H1 (cell line): ENCODE data around the gene TRIM27. TPM values are rescaled to one million over a fixed set of nuclear protein-coding genes. Genes with fewer than 3 reads are reported as not detected.
A peak's percentile ranks its signal among the peaks of the same experiment; 100 is the strongest.

Source experiments
- CTCF ChIA-PET: fragments of 300-600 bp; sonication (Branson Sonifier 250); formaldehyde crosslinking; loops from one replicate; lab custom pipeline; 2021; ENCODE audit not compliant: partially characterized antibody; lab: Charles Lee
- POLR2A ChIA-PET: fragments of 300-600 bp; sonication (Branson Sonifier 250); formaldehyde crosslinking; loops from one replicate; lab custom pipeline; 2021; ENCODE audit warnings: inconsistent platforms; ENCODE audit not compliant: partially characterized antibody; lab: Charles Lee
- DNase-seq, 2 experiments: peaks; one replicate each; pipeline versions ENCODE4 v3.0.0 to v3.0.0-alpha.2; 2010 to 2022; ENCODE audit warnings: low spot score in 2 of 2, low read depth in 1 of 2, mixed read lengths in 1 of 2
- FAIRE-seq: peaks from 2 replicates; lab custom pipeline; 2011; peaks lifted over from hg19 to GRCh38; lab: Jason Lieb, UNC
- H2AFZ ChIP-seq: 2 replicates; pipeline ENCODE4 v1.8.1; 2012; ENCODE audit warnings: low read length, inconsistent platforms
- H2AK5ac ChIP-seq: 2 replicates; pipeline ENCODE4 v1.6.1; 2013; ENCODE audit warnings: low read depth, low read length
- H2BK120ac ChIP-seq: replicated peaks from 2 replicates; pipeline ENCODE3; 2013; ENCODE audit warnings: low read depth, low read length, inconsistent platforms
- H2BK12ac ChIP-seq: 2 replicates; pipeline ENCODE4 v1.6.1; 2013; ENCODE audit warnings: low read depth, low read length
- H2BK15ac ChIP-seq: 2 replicates; pipeline ENCODE4 v1.6.1; 2013; ENCODE audit warnings: low read length
- H2BK20ac ChIP-seq: 2 replicates; pipeline ENCODE4 v1.6.1; 2013; ENCODE audit warnings: low read length
- H2BK5ac ChIP-seq: 2 replicates; pipeline ENCODE4 v1.6.1; 2013; ENCODE audit warnings: low read depth, low read length
- H3K14ac ChIP-seq: 2 replicates; pipeline ENCODE4 v1.6.1; 2013; ENCODE audit warnings: inconsistent platforms; ENCODE audit not compliant: insufficient read length
- H3K18ac ChIP-seq: 2 replicates; pipeline ENCODE4 v1.6.1; 2013; ENCODE audit warnings: low read length; ENCODE audit errors: extremely low read depth
- H3K23ac ChIP-seq: 2 replicates; pipeline ENCODE4 v1.6.1; 2013; ENCODE audit warnings: inconsistent platforms; ENCODE audit not compliant: insufficient read length
- H3K23me2 ChIP-seq: 2 replicates; pipeline ENCODE4 v1.6.1; 2013; ENCODE audit warnings: low read depth, low read length
- H3K27ac ChIP-seq: 2 replicates; pipeline ENCODE4 v1.6.1; 2011; ENCODE audit warnings: low read depth, low read length, inconsistent platforms
- H3K27me3 ChIP-seq, 4 experiments: replicated peaks in 1 of 4; 1 replicate in 1 of 4; 2 replicates in 3 of 4; pipeline versions ENCODE4 v1.6.1 to v1.8.1; 2011 to 2013; ENCODE audit warnings: low read length in 3 of 4, mild to moderate bottlenecking in 3 of 4, inconsistent platforms in 2 of 4, mixed read lengths in 2 of 4, moderate library complexity in 1 of 4; ENCODE audit not compliant: control insufficient read depth in 3 of 4, insufficient read depth in 3 of 4; ENCODE audit errors: extremely low read depth in 1 of 4
- H3K36me3 ChIP-seq, 4 experiments: 2 replicates each; pipeline versions ENCODE4 v1.6.1 to v1.8.1; 2011 to 2013; ENCODE audit warnings: mild to moderate bottlenecking in 4 of 4, low read length in 3 of 4, moderate library complexity in 2 of 4, control low read depth in 1 of 4, inconsistent platforms in 1 of 4; ENCODE audit not compliant: insufficient read depth in 4 of 4, control insufficient read depth in 2 of 4
- H3K4ac ChIP-seq: replicated peaks from 2 replicates; pipeline ENCODE3; 2013; ENCODE audit warnings: low read length, low read depth, mixed read lengths, inconsistent platforms; ENCODE audit not compliant: insufficient read length
- H3K4me1 ChIP-seq, 4 experiments: replicated peaks in 1 of 4; 1 replicate in 1 of 4; 2 replicates in 3 of 4; pipeline versions ENCODE4 v1.6.1 to v1.8.1; 2011 to 2013; ENCODE audit warnings: low read length in 3 of 4, inconsistent platforms in 2 of 4, mixed read lengths in 1 of 4; ENCODE audit not compliant: insufficient read depth in 4 of 4, control insufficient read depth in 3 of 4
- H3K4me2 ChIP-seq, 2 experiments: 2 replicates each; pipeline versions ENCODE4 v1.6.1 to v1.8.1; 2011 to 2013; ENCODE audit warnings: low read depth in 2 of 2, low read length in 2 of 2, control low read depth in 1 of 2, inconsistent platforms in 1 of 2, mild to moderate bottlenecking in 1 of 2; ENCODE audit not compliant: insufficient read depth in 1 of 2
- H3K4me3 ChIP-seq, 4 experiments: fragments of 200-600, 300-600 bp in 1 of 4; sonication (generic), shearing (Covaris generic), sonication (Bioruptor Twin) in 1 of 4; 2 replicates each; pipeline versions ENCODE4 v1.5.1 to v1.8.1; 2011 to 2016; ENCODE audit warnings: low read length in 4 of 4, low read depth in 3 of 4, control low read depth in 2 of 4, inconsistent platforms in 2 of 4, mild to moderate bottlenecking in 2 of 4, mixed read lengths in 1 of 4, moderate library complexity in 1 of 4; ENCODE audit not compliant: insufficient read depth in 2 of 4; ENCODE audit errors: extremely low read depth in 1 of 4
- H3K56ac ChIP-seq: replicated peaks from 2 replicates; pipeline ENCODE3; 2013; ENCODE audit warnings: low read depth, mild to moderate bottlenecking, mixed read lengths, low read length, inconsistent platforms; ENCODE audit not compliant: insufficient read length
- H3K79me1 ChIP-seq: 2 replicates; pipeline ENCODE4 v1.6.1; 2013; ENCODE audit warnings: low read depth, low read length, control low read depth
- H3K79me2 ChIP-seq, 2 experiments: 2 replicates each; pipeline versions ENCODE4 v1.6.1 to v1.8.1; 2012 to 2013; ENCODE audit warnings: low read length in 2 of 2, mild to moderate bottlenecking in 2 of 2, inconsistent platforms in 1 of 2; ENCODE audit not compliant: insufficient read depth in 2 of 2, control insufficient read depth in 1 of 2
- H3K9ac ChIP-seq, 4 experiments: replicated peaks in 1 of 4; 1 replicate in 1 of 4; 2 replicates in 3 of 4; pipeline versions ENCODE4 v1.6.1 to v1.8.1; 2011 to 2013; ENCODE audit warnings: low read depth in 3 of 4, low read length in 3 of 4, control low read depth in 2 of 4, mild to moderate bottlenecking in 2 of 4, moderate library complexity in 2 of 4, inconsistent platforms in 1 of 4; ENCODE audit errors: extremely low read depth in 1 of 4
- H3K9me3 ChIP-seq, 2 experiments: 2 replicates each; pipeline versions ENCODE4 v1.6.1 to v1.8.1; 2012 to 2013; ENCODE audit warnings: mild to moderate bottlenecking in 2 of 2, moderate library complexity in 2 of 2, control low read depth in 1 of 2, inconsistent platforms in 1 of 2, low read depth in 1 of 2, low read length in 1 of 2, mixed read lengths in 1 of 2; ENCODE audit not compliant: insufficient read depth in 2 of 2
- H4K20me1 ChIP-seq, 2 experiments: replicated peaks in 1 of 2; 2 replicates each; pipeline versions ENCODE3 to v1.8.1; 2011 to 2013; ENCODE audit warnings: inconsistent platforms in 2 of 2, low read length in 2 of 2, mild to moderate bottlenecking in 1 of 2; ENCODE audit not compliant: insufficient read depth in 2 of 2, control insufficient read depth in 1 of 2
- H4K5ac ChIP-seq: 2 replicates; pipeline ENCODE4 v1.6.1; 2013; ENCODE audit warnings: low read length, low read depth, mixed read lengths, inconsistent platforms; ENCODE audit not compliant: insufficient read length
- H4K8ac ChIP-seq: 2 replicates; pipeline ENCODE4 v1.8.0; 2013; ENCODE audit warnings: mild to moderate bottlenecking, moderate library complexity, low read length, inconsistent platforms; ENCODE audit not compliant: insufficient read depth; ENCODE audit errors: extremely low read depth
- H4K91ac ChIP-seq: replicated peaks from 2 replicates; pipeline ENCODE3; 2013; ENCODE audit warnings: low read length, mixed read lengths, inconsistent platforms; ENCODE audit not compliant: insufficient read length
- CEBPB ChIP-seq: IDR thresholded peaks from 2 replicates; pipeline ENCODE4 v1.6.1; 2012; ENCODE audit warnings: low read depth, low read length
- SAP30 ChIP-seq: fragments of 300-600 bp; sonication (generic); IDR thresholded peaks from 2 replicates; pipeline ENCODE4 v1.7.1; 2012; ENCODE audit warnings: low read length, moderate library complexity, mild to moderate bottlenecking, inconsistent platforms; ENCODE audit not compliant: insufficient read depth, insufficient replicate concordance
- WGBS, 2 experiments: shearing (Covaris generic) in 1 of 2; methylation state at CpG; one replicate each; pipeline versions ENCODE4 v1.1.6 to v1.1.7; 2013 to 2015; ENCODE audit warnings: low lambda C conversion rate in 2 of 2, mixed read lengths in 2 of 2, inconsistent platforms in 1 of 2, low coverage in 1 of 2, missing lambda C conversion rate in 1 of 2; ENCODE audit not compliant: insufficient replicate concordance in 2 of 2, insufficient coverage in 1 of 2, insufficient read length in 1 of 2; ENCODE audit errors: extremely low coverage in 1 of 2, missing lambda C conversion rate in 1 of 2; 5-methylcytosine and 5-hydroxymethylcytosine counted together
- polyA plus RNA-seq, 7 experiments: library from polyadenylated mRNA; depleted of rRNA in 3 of 7; stranded (reverse) in 5 of 7; unstranded in 2 of 7; fragments of >200 nt in 5 of 7; fragments of 200-250 nt in 2 of 7; gene quantifications; 1 replicate in 5 of 7; 2 replicates in 1 of 7; 4 replicates in 1 of 7; pipeline versions ENCODE4 v1.2.1 to v1.2.3, GENCODE V29; 2011 to 2013; ENCODE audit warnings: missing spikeins in 2 of 7, mixed read lengths in 2 of 7
- total RNA-seq: library from RNA; stranded (reverse); fragmentation: NEBNext Ultra II Directional; extraction: Animal tissue kit (Norgen Biotek cat#: 25700); gene quantifications from 2 replicates; pipeline ENCODE4 v1.2.1, GENCODE V29; 2021

Gene TRIM27
- total and polyA plus RNA-seq, 2 of the 8 experiments (the other 6 are each of a cell fraction or from before 2014, with no cell fraction given): 76.4 to 85.9 TPM

DNA sequence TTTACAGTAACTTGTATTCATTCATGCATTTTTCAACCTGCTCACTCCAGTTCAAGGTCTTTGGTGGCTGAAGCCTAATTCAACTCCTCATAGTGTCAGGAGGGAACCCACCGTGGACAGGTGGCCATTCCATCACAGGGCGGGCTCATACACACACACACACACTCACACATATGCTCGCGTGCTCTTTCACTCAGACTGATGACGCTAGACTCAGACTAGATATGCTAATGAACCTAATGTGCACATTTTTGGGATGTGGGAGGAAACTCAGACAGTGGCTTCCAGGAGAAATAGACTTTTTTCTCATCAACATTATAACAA lies 56.7 kb downstream of the TRIM27 start:
- ChIA-PET POLR2A (interaction anchor here (0.7 to 6.6 kb wide), 10 partner anchors 9 to 1001 kb away, joined by 3 to 55 read pairs (median 18); a partner anchor contains a TSS), CTCF (interaction anchor here (1.7 to 9.1 kb wide), 3 partner anchors 17 to 26 kb away, joined by 7 to 107 read pairs (median 10); no protein-coding TSS in a partner anchor)
- Histone ChIP-seq H3K4me3 (peak overlapping the region; percentile 41 to 62 (median 56); a peak in 7 of 8 replicates), H3K23me2 (peaks cover 6% of the 10 kb centered on the region; the same call in 1 of the 2 replicates), H2BK20ac (0 out of 2 replicates have a peak overlapping the region, but pooled peaks have one; percentile 15), H2AFZ (no peak overlapping the region), H3K79me1 (no peaks in the 10 kb centered on the region), H4K91ac (peak overlapping the region; percentile 49), H3K23ac (no peak overlapping the region), H3K79me2 (no peaks in the 10 kb centered on the region), H2BK12ac (peak overlapping the region; percentile 75; the same call in 1 of the 2 replicates), H4K8ac (no peak overlapping the region), H3K9ac (peak overlapping the region in 1 of 4 experiments; percentile 47; a peak in 2 of 7 replicates), H4K20me1 (no peaks in the 10 kb centered on the region), H3K56ac (no peak overlapping the region), H4K5ac (peak overlapping the region; percentile 6), H3K27me3 (0 out of 7 replicates have a peak, but pooled peaks cover 0 to 4% (median 0%) of the 10 kb centered on the region in 4 experiments), H3K9me3 (peaks cover 0 to 4% of the 10 kb centered on the region in 2 experiments; a peak in 2 of 4 replicates), H2BK15ac (peak overlapping the region; percentile 83), H3K4me1 (peaks cover 0 to 4% (median 0%) of the 10 kb centered on the region in 4 experiments; a peak in 2 of 7 replicates)
- DNase-seq: no peak
- TF ChIP-seq CEBPB (no peak), SAP30 (peak; percentile 15)
- TF ChIP-seq, all 59 proteins: peak for 1
- no peak overlapping the region for H3K14ac ChIP-seq
- peak overlapping the region; percentile 72; the same call in 1 of the 2 replicates for H2BK5ac ChIP-seq
- FAIRE-seq: no peak
- H2BK120ac ChIP-seq: no peak overlapping the region
- H3K36me3 ChIP-seq: no peaks in the 10 kb centered on the region
- 0 out of 2 replicates have a peak overlapping the region, but pooled peaks have one; percentile 40 for H3K27ac ChIP-seq
- H3K4ac ChIP-seq: no peak overlapping the region
- H3K4me2 ChIP-seq: peak overlapping the region; percentile 52 to 79
- peak overlapping the region; percentile 84; the same call in 1 of the 2 replicates for H2AK5ac ChIP-seq
- peak overlapping the region; percentile 51 for H3K18ac ChIP-seq
- WGBS, 2 experiments: 76% methylated on average over 5 of the region's 5 CpGs; no CpG with 5 or more reads in 1 of the 2 experiments
